ENCODE results near the gene S100A9. TPM values are rescaled to one million over a fixed set of nuclear protein-coding genes. Genes with fewer than 3 reads are reported as not detected.

The S100A9 gene
- total RNA-seq, 1 experiment from 2014 or later, result 0.33 TPM

- Mint-ChIP-seq H3K4me1 (no peaks in the 10 kb centered on the region), H3K36me3 (no peaks in the 10 kb centered on the region), H3K9me3 (peaks cover 29% of the 10 kb centered on the region), H3K27me3 (ENCODE audit: low read depth) (peaks cover 17% of the 10 kb centered on the region), H3K4me3 (no peak overlapping the region), H3K27ac (no peak overlapping the region)
- ATAC-seq (no peak), DNase-seq (ENCODE audit: low spot score) (no peak)
- CTCF ChIA-PET, result no interaction called here
- POLR2A ChIA-PET, result no interaction called here
- TF ChIP-seq NFE2L1 (CRISPR knock-in tag; IDR thresholded peaks at IDR 0.05), result no peak
- no peak for TF ChIP-seq ELF4 (CRISPR knock-in tag; IDR thresholded peaks at IDR 0.05; ENCODE audit: low read depth)
- TF ChIP-seq E2F5 (CRISPR knock-in tag; IDR thresholded peaks at IDR 0.05), result no peak
- TF ChIP-seq ATF3 (CRISPR knock-in tag; conservative IDR thresholded peaks at IDR 0.05), result no peak
- TF ChIP-seq MYBL2 (CRISPR knock-in tag; IDR thresholded peaks at IDR 0.05), result no peak
- TF ChIP-seq ZBTB21 (CRISPR knock-in tag; IDR thresholded peaks at IDR 0.05; ENCODE audit: borderline replicate concordance), result no peak
- TF ChIP-seq ZNF317 (CRISPR knock-in tag; IDR thresholded peaks at IDR 0.05; ENCODE audit: borderline replicate concordance, low read depth), result no peak
- TF ChIP-seq TP53 (CRISPR knock-in tag; IDR thresholded peaks at IDR 0.05), result no peak
- no peak for TF ChIP-seq MAX (CRISPR knock-in tag; IDR thresholded peaks at IDR 0.05)
These were observed 21.9 kb downstream of the S100A9 start for GRCh38 chr1:153379591-153379990.

- no peak for DNase-seq (ENCODE audit: low spot score)
- CTCF ChIA-PET, result no interaction called here
- peaks cover 17% of the 10 kb centered on the region for H3K27me3 Mint-ChIP-seq (ENCODE audit: low read depth)
These were observed 23.1 kb downstream of the S100A9 start for GRCh38 chr1:153380711-153381110.

GRCh38 chr1:153384958-153385580 is 27.4 kb downstream of the S100A9 start:
- ChIA-PET CTCF (no interaction called here), POLR2A (no interaction called here)
- Mint-ChIP-seq H3K27ac (no peak overlapping the region), H3K4me3 (no peak overlapping the region), H3K4me1 (no peaks in the 10 kb centered on the region), H3K36me3 (no peaks in the 10 kb centered on the region), H3K27me3 (ENCODE audit: low read depth) (peaks cover 9% of the 10 kb centered on the region; the same call in 1 of the 2 replicates), H3K9me3 (peaks cover 15% of the 10 kb centered on the region)
- no peak for ATAC-seq
- no peak for DNase-seq (ENCODE audit: low spot score)
- TF ChIP-seq PREB (CRISPR knock-in tag; IDR thresholded peaks at IDR 0.05; ENCODE audit: borderline replicate concordance), result no peak
- TF ChIP-seq IRF2 (CRISPR knock-in tag; IDR thresholded peaks at IDR 0.05; ENCODE audit: borderline replicate concordance, low read depth), result no peak
- TF ChIP-seq ARID4B (CRISPR knock-in tag; IDR thresholded peaks at IDR 0.05; ENCODE audit: borderline replicate concordance), result no peak
- TF ChIP-seq JAZF1 (CRISPR knock-in tag; IDR thresholded peaks at IDR 0.05), result no peak
- no peak for TF ChIP-seq RELA (CRISPR knock-in tag; IDR thresholded peaks at IDR 0.05; ENCODE audit: borderline replicate concordance)

More at GRCh38 chr1:153380711-153381110, 23.1 kb downstream of the S100A9 start:
- Mint-ChIP-seq H3K36me3 (no peaks in the 10 kb centered on the region), H3K9me3 (peaks cover 29% of the 10 kb centered on the region), H3K27ac (no peak overlapping the region), H3K4me1 (no peaks in the 10 kb centered on the region), H3K4me3 (no peak overlapping the region)
- POLR2A ChIA-PET, result no interaction called here
- TF ChIP-seq ZNF532 (CRISPR knock-in tag; IDR thresholded peaks at IDR 0.05; ENCODE audit: borderline replicate concordance), result no peak
- no peak for TF ChIP-seq ESRRA (CRISPR knock-in tag; IDR thresholded peaks at IDR 0.05; ENCODE audit: borderline replicate concordance)
- no peak for TF ChIP-seq PRRX2 (CRISPR knock-in tag; IDR thresholded peaks at IDR 0.05)
- no peak for TF ChIP-seq ZNF232 (CRISPR knock-in tag; IDR thresholded peaks at IDR 0.05)
- ATAC-seq, result no peak
